HG03064 (cell line): ENCODE measurements around the gene ATXN1.
"Not testable (repeated sequence)": the region's sequence is repeated elsewhere in the genome, so short reads cannot be mapped to it uniquely, and the experiment has no call there.

ENCODE experiments used
- ATAC-seq: cut with Tn5 transposase; IDR thresholded peaks from one replicate; pipeline ENCODE4 v1.9.1; 2021; ENCODE audit warnings: low read depth; ENCODE audit not compliant: unreplicated experiment

The ATXN1 gene

DNA sequence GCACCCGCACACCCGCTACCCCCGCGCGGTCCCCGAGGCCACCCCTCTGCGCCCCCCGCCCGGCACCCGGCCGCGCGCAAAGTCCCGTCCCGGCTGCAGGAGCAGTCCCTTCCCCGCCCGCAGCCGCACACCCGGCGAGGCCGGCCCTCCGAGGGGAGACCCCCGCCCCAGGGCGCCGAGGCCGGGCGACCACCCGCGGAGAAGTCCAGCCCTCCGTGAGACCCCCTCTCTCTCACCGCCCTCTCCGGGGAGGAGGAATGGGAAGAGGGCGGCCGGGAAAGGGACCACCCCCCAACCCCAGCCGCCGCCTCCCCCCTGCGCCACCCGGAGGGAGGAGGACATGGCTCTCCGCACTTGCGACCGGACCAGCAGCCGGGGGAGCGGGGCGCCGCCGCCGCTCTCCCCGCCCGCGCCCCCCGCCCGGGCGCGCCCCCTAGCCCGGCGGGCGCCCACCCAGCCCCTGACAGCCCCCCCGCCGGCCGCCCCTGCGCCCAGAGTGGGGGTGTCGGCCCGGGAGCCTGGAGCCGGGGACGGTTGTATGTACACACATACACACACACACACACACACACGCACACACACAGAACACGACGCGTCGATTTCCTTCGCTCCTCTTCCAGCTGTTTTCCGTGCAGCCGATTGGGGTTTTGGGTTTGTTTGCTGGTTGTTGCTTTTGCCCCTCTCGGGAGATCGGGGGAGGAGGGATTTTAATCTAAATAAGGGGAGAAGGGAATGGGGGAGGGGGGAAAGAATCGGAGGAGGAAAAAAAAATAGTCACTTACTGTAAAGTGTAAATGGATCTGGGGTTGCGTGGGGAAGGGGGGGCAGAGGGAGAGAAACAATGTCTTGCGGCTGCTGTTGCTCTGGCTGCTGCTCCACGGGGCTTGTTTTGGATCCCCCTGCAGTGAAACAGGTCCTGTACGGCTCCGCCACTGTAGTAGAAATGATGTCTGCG is at the start of gene ATXN1:
ATXN1 (minus strand) TSS at position 945 of the 955 bp plus-strand sequence.
- ATAC-seq = no peak

DNA sequence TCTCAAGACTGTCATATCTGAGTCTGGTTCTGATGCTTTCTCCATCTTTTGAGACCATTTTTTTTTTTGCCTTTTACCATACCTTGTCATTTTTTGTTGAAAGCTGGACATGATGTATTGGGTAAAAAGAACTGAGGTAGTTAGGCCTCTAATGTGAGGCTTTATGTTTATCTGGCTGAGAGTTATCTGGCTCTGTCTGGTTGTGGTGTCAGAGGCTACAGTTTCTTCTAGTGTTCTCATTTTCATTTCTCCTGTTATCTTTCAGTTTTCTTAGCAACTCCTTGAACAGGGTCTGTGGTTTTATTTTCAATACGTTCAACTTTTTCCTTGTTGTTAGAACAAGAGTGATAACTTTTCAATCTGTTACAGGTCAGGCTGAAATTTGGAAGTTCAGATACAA is 49.2 kb upstream of the ATXN1 start:
- ATAC-seq = peak; percentile 55

DNA sequence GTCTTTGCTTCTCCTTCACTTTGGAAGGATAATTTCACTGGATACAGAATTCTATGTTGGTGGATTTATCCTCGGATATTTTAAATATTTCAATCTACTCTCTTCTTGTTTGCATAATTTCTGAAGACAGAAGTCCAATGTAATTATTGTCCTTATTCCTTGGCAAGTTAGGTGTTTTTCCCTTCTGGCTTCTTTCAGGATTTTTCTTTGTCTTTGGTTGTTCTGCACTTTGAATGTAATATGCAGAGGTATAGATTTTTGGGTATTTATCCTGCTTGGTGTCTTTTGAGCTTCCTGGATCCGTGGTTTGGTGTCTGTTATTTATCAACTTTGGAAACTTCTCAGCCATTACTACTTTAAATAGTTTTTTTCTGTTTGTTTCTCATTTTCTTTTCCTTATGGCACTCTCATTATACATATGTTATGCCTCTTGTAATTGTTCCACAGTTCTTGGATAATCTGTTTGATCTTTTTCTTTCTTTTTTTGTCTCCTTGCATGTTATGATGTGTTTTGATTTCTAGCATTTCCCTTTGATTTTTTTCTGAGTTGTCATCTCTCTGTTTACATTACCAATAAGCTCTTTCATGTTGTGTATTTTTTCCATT is 48.6 kb upstream of the ATXN1 start:
- ATAC-seq = no peak

DNA sequence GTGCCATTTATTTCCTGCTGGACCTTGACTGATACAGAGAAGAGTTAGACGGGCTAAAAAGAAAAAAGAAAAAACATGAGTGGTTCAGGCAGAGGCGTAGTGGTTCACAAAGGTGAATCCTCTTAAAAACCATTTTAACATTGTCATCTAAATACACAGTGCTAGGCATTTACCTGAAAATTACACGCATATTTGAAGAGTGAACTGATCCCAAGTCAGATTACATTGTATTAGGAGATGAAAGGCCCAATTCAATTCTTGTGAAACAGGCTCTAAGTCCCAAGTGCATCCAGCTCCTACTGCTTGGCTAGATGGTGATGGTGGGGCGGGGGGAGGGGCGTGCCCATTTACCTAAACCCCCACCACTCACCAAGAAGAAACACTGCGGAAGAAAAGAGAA is 46.7 kb upstream of the ATXN1 start:
- no peak for ATAC-seq

DNA sequence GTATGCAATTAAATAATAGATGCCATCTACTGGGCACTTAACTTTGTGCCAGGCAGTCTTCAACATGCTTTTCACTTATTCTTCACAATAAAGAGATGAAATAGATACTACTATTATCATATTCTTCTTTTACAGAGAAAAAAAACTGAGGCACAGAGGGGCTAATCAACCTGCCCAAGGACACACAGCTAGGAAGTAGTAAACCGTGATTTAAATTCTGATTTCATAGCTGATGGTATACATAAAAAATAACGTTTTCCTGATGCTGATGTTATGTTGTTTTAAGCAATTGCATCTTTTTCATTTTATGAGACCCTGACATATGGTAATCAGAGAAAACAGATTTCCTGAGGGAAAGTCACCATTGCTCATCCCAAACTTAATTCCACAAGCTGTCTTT is 45.1 kb upstream of the ATXN1 start:
- ATAC-seq = no peak

DNA sequence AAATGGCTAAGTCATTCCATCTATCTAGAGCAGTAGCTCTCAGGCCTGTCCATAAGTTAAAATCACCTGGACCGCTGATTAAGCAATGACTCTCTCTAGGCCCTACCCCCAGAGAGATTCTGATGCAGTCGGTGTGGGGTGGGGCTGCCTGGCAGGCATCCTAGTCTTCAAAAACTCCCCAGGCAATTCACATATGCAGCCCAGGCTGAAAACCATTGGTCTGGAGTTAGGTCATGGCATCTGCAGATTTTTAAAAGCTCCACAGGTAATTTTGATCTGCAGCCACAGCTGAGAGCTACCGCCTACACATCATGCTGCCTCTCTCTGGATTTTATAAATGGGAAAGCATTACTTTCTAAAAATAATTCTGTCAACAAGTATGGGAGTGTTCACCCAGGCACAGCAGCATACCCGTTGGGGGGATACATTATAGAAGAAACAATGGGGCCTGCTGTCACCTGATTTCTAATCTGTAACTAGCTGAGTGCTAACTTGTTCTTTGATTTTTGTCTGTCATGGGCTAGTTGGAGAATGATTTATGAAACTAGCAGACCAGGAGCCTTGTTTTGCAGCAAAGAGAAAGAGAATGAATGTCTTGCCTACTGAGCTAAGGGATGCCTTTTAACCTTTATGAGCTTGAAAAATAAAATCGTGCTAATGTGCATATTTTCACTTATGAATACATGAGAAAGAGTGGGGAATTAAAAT is 44.1 kb upstream of the ATXN1 start:
- ATAC-seq = no peak

DNA sequence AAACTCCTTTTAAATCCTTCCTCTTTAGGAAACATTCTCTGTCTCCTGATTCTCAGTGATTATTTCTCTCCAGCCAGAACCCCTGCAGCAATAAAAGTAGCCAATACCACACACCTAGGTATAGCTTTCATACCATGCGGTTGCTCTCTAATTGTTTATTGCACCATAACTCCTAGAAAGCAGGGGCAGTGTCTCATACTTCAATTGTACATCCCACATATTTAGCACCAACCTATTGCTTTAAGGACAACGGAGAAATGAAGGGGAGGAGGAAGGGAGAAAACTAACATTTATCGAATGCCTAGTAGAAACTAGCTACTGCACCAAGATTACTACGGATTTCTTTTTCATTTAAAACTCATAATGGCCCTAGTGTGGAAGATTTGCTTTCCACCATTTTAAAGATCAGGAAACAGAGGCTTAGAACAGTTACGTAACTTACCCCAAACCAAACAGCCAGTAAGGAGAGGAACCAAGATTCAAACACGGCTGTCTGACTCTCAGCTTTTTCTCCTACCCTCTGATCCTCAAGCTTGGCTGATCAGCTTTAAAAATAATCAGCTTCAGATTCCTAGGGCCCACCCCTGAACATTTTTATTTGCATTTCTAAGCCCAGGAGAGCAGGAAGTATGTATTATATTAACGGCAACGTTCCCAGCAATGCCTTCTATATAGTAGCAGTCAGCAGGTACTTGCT is 43.4 kb upstream of the ATXN1 start:
- ATAC-seq = no peak

DNA sequence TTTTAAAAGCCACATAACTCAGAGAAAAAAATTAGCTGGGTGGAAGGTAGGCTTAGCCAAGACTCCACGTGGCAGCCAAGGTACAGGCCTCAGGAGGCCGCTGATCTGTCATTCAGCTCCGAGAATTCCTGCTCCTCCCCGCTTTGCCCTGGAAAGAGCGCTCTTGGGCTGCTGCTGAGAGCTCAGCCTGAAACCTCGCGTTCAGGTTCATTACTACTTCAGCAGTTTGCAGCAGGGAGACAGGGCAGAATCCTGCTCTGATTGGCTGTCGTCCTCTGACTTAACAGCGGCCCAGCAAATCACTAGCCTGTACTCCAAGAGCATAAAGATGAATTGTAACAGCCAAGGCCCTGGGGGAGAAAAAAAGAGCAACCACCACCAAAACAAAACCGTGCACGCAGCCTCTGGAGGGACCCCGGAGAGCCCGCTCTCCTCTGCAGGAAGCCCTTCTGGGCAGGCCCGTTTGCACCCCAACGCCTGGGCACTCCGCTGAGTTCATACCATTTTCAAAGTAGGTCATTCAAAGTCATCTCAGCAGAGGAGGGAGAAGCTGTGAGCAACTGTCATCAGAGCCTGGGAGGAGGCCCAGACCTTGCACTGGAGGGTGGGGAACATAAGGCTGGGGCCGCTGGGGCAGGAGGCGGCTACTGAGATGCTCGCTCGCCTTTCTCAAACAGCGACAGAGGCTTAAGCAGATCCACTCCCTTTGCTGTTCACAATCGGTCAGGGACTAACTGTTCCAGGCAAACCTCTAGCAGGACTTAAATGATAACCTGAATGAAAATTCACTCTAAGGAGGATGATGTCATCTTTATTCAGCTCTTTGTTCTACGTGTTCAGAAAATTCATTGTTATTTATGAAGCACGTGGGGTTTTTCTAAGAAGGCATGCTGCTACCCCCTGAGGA is 42.3 kb upstream of the ATXN1 start:
- ATAC-seq = no peak

DNA sequence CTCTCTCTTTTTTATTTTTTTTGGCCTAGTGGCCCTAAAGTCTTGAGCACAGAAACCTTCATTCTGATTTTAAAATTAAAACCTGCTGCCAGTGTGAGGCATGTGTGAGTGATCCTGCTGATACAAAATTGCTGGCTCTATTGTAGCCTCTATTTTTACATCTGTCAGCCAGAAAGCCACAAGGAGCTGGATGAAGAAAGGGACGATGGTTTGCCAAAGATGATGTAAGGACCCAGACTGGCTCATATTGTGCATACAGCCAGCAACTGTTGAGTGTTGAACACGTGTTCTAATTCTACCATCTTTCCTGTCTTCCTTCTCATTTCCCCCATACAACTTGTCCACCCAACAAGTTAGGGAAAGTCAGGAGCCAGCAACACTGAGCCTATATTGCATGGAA is 40.8 kb upstream of the ATXN1 start:
- no peak for ATAC-seq

DNA sequence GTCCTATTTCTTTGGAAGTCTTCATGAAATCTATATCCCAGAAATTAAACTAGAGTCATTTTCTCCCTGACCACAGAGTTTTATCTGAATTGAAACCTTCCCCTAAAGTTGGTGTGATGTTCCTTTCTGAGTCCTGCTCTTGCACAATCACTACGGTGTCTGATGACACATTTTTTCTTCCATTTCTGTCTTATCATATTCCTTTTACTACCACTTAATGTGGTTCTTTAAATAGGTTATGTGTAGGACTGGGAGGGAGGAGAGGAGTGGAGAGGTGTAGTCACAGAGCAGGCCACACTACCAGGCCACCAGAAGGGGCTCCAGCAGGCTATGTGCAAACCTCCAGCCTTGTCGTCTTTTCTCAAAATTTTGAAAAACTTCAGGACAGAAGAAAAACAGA is 39.7 kb upstream of the ATXN1 start:
- no peak for ATAC-seq

DNA sequence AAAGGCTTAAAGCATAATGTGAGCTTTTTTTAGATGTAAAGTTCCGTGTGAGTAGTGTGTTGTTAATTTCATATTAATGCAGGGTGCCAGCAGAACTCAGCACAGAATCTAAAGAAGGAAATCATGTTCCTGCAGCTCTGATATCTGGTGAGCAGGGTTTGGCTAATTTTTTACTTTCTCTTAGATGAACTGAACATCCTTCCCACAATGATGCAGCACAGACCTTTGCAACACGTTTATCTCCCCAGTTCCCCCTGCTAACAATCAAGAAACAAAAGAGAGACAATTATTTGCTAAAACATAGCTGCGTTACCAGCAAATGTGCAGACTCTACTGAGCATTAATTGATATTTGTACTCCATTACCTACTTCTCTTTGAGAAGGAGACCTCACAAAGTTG is 39.1 kb upstream of the ATXN1 start:
- no peak for ATAC-seq

DNA sequence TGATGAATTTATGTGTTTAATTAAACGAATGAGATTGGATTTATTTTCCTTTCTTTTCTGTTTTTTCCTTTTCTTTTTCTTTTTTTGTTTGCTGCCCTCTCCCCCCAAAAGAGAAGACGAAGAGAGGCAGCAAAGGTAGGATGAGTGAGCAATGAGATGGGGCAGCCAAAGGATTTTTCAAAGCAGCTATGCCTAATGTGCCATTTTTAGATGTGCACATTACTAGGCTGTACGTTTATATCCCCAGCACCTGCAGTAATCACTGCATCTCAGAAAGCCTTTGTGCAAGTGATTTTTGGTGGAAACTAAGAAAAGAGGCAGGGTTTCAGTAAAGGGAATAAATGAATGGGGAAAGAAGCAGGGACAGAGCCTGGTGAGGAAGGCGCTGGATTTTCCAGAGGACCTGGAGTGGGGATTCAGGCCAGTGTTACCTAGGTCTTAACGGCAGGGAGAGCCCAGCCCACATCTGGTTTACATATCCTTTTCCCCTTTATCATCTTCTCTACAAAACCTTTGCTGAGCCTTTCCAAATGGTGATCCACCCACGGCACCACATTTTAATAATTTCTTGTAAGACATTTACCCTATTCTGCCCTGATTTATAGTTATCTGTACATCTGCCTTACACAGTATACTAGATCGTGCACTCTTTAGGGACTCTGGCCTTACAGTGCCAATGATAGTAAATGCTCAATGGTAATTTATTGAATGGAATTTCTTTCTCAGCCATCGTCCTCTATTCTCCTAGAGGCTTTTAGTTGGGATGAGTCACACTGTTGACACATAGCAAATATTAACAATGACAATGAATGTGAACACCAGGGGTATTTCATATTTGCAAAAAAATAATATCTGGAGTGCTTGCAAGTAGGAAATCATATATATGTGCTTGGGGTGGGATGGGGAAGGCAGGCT is 38.3 kb upstream of the ATXN1 start:
- no peak for ATAC-seq

DNA sequence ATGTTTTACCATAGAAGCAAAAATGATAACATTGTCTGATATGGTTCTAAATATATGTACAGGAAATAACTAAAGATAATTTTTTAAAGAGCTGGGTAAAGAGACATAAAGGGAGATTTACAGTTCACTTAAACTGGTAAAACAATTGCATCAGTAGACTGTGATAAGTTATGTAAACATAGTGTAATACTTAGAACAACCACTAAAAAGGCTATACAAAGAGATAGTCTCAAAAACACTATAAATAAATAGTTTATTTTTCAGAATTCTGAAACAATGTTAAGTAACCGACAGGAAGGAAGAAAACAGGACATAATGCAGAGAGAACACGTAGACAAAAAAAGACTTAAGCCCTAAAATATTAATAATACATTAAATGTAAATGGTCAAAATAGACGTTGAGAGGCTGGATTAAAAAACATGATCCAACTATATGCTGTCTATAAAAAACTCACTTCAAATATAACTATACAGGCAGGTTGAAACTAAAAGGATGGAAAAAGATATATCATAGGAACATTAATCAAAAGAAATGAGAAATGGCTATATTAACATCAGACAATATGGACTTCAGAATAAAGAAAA is 32.7 kb upstream of the ATXN1 start:
- ATAC-seq = no peak

DNA sequence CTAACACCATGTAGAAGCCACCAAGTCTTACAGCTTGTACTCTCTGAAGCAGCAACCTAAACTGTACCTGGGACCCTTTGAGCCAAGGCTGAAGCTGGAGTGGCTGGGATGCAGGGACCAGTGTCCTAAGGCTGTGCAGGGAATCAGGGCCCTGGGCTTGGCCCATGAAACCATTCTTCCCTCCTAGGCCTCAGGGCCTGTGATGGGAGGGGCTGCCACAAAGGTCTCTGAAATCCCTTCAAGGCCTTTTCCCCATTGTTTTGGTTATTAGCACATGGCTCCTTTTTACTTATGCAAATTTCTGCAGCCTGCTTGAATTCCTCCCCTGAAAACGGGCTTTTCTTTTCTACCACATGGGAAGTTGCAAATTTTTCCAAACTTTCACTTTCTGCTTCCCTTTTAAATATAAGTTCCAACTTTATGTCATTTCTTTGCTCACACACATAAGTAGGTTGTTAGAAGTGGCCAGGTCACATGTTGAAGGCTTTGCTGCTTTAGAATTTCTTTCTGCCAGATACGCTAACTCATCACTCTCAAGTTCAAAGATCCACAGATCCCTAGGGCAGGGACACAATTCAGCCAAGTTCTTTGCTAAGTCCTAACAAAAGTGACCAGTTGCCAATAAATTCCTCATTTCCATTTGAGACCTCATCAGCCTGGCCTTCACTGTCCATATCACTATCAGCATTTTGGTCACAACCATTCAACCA is 28.2 kb upstream of the ATXN1 start:
- no peak for ATAC-seq

DNA sequence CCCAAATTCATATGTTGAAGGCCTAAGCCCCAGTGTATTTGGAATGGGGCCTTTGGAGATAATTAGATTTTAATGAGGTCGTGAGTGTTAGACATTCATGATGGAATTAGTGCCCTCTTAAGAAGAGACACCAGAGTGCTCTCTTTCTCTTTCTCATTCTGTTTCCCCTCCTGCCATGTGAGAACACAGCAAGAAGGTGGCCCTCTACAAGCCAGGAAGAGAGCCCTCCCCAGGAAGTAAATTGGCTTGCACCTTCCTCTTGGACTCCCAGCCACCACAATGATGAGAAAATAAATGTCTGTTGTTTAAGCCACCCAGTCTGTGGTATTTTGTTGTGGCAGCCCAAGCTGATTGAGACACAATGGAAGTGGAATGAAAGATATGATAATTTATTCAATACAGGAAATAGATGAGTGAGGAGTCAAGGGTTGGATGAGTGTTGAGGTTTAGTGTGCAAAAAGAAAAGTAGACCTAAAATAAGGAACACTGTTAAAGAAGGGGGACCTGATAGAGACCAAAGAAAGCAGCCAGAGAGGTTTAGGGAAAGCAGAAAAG is 25.9 kb upstream of the ATXN1 start:
- no peak for ATAC-seq

DNA sequence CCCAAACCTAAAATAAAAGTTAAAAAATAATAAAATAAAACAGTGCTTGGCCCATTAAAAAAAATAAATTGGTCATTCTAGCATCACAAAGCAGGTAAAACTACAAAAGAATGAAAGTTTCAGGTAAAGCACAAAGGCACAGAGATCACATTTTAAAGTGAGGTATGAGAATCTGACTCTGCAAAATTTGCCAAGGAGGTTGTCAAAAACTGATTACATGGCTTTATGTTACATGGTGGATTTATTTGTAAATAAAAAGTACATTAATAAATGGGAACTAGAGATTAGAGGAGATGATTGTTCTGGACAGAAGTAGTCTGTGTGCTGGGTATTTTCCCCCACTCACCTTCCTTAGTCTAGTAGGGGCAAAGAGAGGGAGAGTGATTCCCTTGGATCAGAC is 24.2 kb upstream of the ATXN1 start:
- no peak for ATAC-seq

DNA sequence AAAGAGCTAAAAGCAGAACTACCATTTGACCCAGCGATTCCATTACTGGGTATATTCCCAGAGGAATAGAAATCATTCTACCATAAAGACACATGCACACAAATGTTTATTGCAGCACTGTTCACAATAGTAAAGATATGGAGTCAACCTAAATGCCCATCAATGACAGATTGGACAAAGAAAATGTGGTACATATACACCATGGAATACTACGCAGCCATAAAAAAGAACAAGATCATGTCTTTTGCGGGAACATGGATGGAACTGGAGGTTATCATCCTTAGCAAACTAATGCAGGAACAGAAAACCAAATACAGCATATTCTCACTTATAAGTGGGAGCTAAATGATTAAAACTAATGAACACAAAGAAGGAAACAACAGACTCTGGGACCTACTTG is 23.7 kb upstream of the ATXN1 start:
- ATAC-seq = not testable (repeated sequence)
